Measurements from ENCODE around the gene SLC35E1. TPM values are rescaled to one million over a fixed set of nuclear protein-coding genes. Genes with fewer than 3 reads are reported as not detected.
A peak's percentile ranks its signal among the peaks of the same experiment; 100 is the strongest.

The SLC35E1 gene
- 61.0 and 65.3 TPM in 2 replicates for total RNA-seq (2021)
- percentile 86 among the genes with signal in this experiment for Bru-seq, nascent RNA
- percentile 98 among the genes with signal in this experiment for BruChase-seq, experiment 1, labeled RNA remaining after a 2-hour chase
- BruChase-seq, experiment 2, labeled RNA remaining after a 6-hour chase = percentile 99 among the genes with signal in this experiment
- long read RNA-seq, full-length matches to known transcripts = 51 of 64 reads
- long read RNA-seq, partial matches to known transcripts = 0 of 64 reads
- long read RNA-seq, other reads (novel, unspliced or antisense) = 13 of 64 reads

DNA sequence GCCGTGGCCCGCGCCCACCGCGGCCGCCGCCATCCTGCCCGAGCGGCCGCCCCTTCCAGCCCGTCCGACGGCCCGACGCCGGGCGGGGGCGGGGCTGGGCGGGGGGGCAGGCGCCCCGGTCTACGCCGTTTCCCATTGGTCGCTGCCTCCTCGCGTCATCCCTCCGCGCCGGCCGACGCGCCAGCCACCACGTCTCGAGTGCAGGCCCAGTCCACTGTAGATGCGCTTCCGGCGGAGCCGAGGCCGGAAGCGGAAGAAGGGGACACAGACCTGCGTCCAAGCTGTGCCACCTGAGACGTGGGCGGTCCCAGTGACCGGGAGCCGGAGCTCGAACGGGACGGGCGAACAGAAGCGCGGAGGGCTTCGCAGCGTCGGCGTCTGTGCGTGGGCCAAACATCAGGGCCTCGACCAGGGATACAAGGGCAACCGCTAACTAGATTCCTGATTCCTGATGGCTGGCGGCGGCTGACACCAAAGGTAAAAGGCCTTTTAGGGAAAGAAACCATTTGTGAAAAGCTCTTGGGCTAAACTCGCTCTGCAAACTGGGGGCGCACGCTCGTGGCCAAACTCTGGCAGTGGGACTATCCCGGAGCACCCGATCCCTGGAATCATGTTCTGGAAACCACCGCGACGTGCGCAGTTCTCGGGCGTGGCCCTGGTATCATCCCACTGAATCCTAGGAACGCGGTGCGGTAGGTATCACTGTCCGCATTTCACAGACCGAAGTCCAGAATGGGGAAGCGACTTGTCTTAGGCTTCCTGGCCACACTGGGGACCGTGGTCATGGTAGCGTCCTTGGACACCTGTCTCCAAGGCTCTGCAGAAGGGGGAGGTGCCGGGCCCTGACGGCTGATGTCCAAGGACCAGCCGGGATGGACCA, at the start of gene SLC35E1:
Gene SLC35E1, minus strand, starts transcription at position 84 of the 880 bp plus-strand sequence. Its CDS starts 51 bp downstream, at position 33.
- H3K27me3 ChIP-seq (ENCODE audit: insufficient read depth, low read depth) = no peaks in the 10 kb centered on the region
- TSS peak; percentile 45 for BruUV-seq (replicated peaks)
- TF ChIP-seq CTCF (conservative IDR thresholded peaks at IDR 0.05) (no peak; the same call in 1 of the 2 replicates), EZH2 (IDR thresholded peaks at IDR 0.05; ENCODE audit: low read depth) (no peak)
- H3F3A ChIP-seq (ENCODE audit: insufficient read depth, low read depth) = peaks cover 45% of the 10 kb centered on the region
- H3K4me3 ChIP-seq = peak within 1 kb of the TSS; percentile 84
- H2AFZ ChIP-seq = peak within 1 kb of the TSS; percentile 83
- no peaks in the 10 kb centered on the region for H3K9me2 ChIP-seq (ENCODE audit: insufficient read depth)
- peak within 1 kb of the TSS; percentile 94 for H3K4me2 ChIP-seq
- POLR2A ChIA-PET (ENCODE audit: unreplicated experiment) = interaction anchor here (0.6 kb wide), 1 partner anchor 744 kb away, joined by 4 read pairs; no protein-coding TSS in a partner anchor
- CTCF ChIA-PET = no interaction called here
- no peaks in the 10 kb centered on the region for H3K9me3 ChIP-seq (ENCODE audit: insufficient read depth, low read depth)
- peaks cover 81% of the 10 kb centered on the region for H3K79me2 ChIP-seq (ENCODE audit: low read depth)
- peak; percentile 96 to 98 for DNase-seq
- H3K36me3 ChIP-seq (ENCODE audit: low read depth) = peaks cover 11% of the 10 kb centered on the region
- peak within 1 kb of the TSS; percentile 93 for H3K27ac ChIP-seq
- intact Hi-C loops (cut with micrococcal nuclease; ENCODE audit: unreplicated experiment) = no loop called here
- H3K4me1 ChIP-seq (replicated peaks; ENCODE audit: insufficient read depth) = peaks cover 46% of the 10 kb centered on the region
- H4K20me1 ChIP-seq (ENCODE audit: insufficient read depth) = peaks cover 15% of the 10 kb centered on the region

DNA sequence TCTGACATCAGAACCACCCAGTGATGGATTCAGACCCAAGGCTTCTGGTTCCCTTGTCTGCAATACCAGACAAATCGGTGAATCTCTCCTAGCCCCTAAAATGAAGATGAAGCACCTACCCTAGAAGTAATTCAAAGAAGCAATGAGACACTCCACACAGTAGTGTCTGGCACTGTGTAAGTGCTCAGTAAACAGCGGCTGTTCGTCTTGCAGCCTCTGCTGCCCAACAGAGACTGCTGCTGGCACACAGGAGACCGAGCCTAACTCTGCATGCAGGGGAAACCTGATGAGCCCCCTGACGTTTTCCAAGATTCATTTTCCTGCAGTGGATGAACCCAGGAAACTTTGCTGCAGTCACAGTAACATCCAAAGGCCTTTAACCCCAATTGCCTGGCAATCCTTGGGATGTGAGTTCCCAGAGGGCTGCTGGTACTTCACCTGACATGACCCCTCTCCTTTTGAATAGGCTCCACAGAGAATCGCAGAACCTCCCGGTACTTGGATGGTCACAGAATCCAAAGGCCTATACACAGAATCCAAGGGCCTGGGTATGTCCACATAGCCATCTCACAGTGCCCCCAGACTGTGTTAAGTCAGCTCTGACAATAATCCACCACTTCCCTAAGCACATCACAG, 49.1 kb upstream of the SLC35E1 start:
- no peaks in the 10 kb centered on the region for H3K9me3 ChIP-seq (ENCODE audit: insufficient read depth, low read depth)
- TF ChIP-seq CTCF (conservative IDR thresholded peaks at IDR 0.05) (no peak), EZH2 (IDR thresholded peaks at IDR 0.05; ENCODE audit: low read depth) (no peak)
- peaks cover 100% of the 10 kb centered on the region for H3K79me2 ChIP-seq (ENCODE audit: low read depth)
- ChIA-PET POLR2A (ENCODE audit: unreplicated experiment) (no interaction called here), CTCF (no interaction called here)
- DNase-seq = no peak
- no peaks in the 10 kb centered on the region for H3K9me2 ChIP-seq (ENCODE audit: insufficient read depth)
- peaks cover 14% of the 10 kb centered on the region for H3K4me1 ChIP-seq (replicated peaks; ENCODE audit: insufficient read depth)
- no peak overlapping the region for H3K4me2 ChIP-seq
- H3F3A ChIP-seq (ENCODE audit: insufficient read depth, low read depth) = peaks cover 5% of the 10 kb centered on the region; the same call in 1 of the 2 replicates
- no peak overlapping the region for H3K27ac ChIP-seq
- peaks cover 100% of the 10 kb centered on the region for H4K20me1 ChIP-seq (ENCODE audit: insufficient read depth)
- no peaks in the 10 kb centered on the region for H3K27me3 ChIP-seq (ENCODE audit: insufficient read depth, low read depth)
- H2AFZ ChIP-seq = no peak overlapping the region
- no peak overlapping the region for H3K4me3 ChIP-seq
- H3K36me3 ChIP-seq (ENCODE audit: low read depth) = peaks cover 5% of the 10 kb centered on the region; the same call in 1 of the 2 replicates
- intact Hi-C loops (cut with micrococcal nuclease; ENCODE audit: unreplicated experiment) = no loop called here
- BruUV-seq (replicated peaks) = no TSS peak

DNA sequence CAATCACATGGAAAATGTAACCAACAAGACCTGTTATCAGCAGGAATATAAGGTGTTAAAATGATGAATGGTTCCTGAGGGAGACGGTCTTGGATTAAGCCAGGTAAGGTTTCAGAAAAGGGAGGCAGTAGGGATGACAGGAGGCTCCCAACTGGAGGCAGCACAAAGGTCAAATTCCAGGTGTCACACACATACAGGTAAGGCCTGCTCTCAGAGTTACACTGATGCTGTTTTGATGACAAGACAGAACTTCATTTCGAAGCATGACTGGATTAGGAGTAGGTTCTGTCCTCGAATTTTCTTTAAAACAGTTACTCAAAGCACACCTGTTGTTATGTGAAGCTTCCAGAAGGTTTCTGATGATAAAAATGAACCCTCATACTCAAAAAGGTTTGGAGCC, 48.4 kb upstream of the SLC35E1 start:
- H4K20me1 ChIP-seq (ENCODE audit: insufficient read depth) = peaks cover 100% of the 10 kb centered on the region
- TF ChIP-seq CTCF (conservative IDR thresholded peaks at IDR 0.05) (no peak), EZH2 (IDR thresholded peaks at IDR 0.05; ENCODE audit: low read depth) (no peak)
- H3K27ac ChIP-seq = no peak overlapping the region
- H3K4me1 ChIP-seq (replicated peaks; ENCODE audit: insufficient read depth) = peaks cover 14% of the 10 kb centered on the region
- no peak overlapping the region for H2AFZ ChIP-seq
- H3K4me2 ChIP-seq = no peak overlapping the region
- no peaks in the 10 kb centered on the region for H3K27me3 ChIP-seq (ENCODE audit: insufficient read depth, low read depth)
- intact Hi-C loops (cut with micrococcal nuclease; ENCODE audit: unreplicated experiment) = no loop called here
- no peaks in the 10 kb centered on the region for H3K9me2 ChIP-seq (ENCODE audit: insufficient read depth)
- no peak overlapping the region for H3K4me3 ChIP-seq
- peaks cover 100% of the 10 kb centered on the region for H3K79me2 ChIP-seq (ENCODE audit: low read depth)
- peaks cover 2% of the 10 kb centered on the region; the same call in 1 of the 2 replicates for H3K36me3 ChIP-seq (ENCODE audit: low read depth)
- H3K9me3 ChIP-seq (ENCODE audit: insufficient read depth, low read depth) = no peaks in the 10 kb centered on the region
- ChIA-PET CTCF (no interaction called here), POLR2A (ENCODE audit: unreplicated experiment) (no interaction called here)
- BruUV-seq (replicated peaks) = no TSS peak
- DNase-seq = no peak
- peaks cover 5% of the 10 kb centered on the region; the same call in 1 of the 2 replicates for H3F3A ChIP-seq (ENCODE audit: insufficient read depth, low read depth)
